NB4 (cell line): Measurements from ENCODE around the gene GPR17.

Experiments used
- DNase-seq: peaks from one replicate; pipeline ENCODE4 v3.0.0; 2010; ENCODE audit warnings: low read depth
- H3K4me3 ChIP-seq: one replicate; pipeline ENCODE4 v1.5.1; 2011; ENCODE audit warnings: mild to moderate bottlenecking, low read depth, low read length, moderate library complexity
- CTCF ChIP-seq: IDR thresholded peaks from one replicate; pipeline ENCODE4 v1.5.1; 2012; ENCODE audit warnings: low read depth, low read length
- MAX ChIP-seq: IDR thresholded peaks from 2 replicates; pipeline ENCODE4 v1.6.1; 2011; ENCODE audit warnings: low read depth, low read length
- MYC ChIP-seq: IDR thresholded peaks from 2 replicates; pipeline ENCODE4 v1.6.1; 2011; ENCODE audit warnings: low read depth, low read length
- POLR2A ChIP-seq: IDR thresholded peaks from 2 replicates; pipeline ENCODE4 v1.6.1; 2011; ENCODE audit warnings: mild to moderate bottlenecking; ENCODE audit not compliant: insufficient read length; ENCODE audit errors: extremely low read depth

Gene GPR17

GRCh38 chr2:127665267-127665893 lies 19.4 kb downstream of the GPR17 start:
- H3K4me3 ChIP-seq: no peak overlapping the region
- no peak for DNase-seq
- no peak for TF ChIP-seq POLR2A
- TF ChIP-seq CTCF: no peak
- TF ChIP-seq MAX: no peak
- no peak for TF ChIP-seq MYC

- no peak overlapping the region for H3K4me3 ChIP-seq
- TF ChIP-seq CTCF: no peak
- TF ChIP-seq MYC: no peak
- TF ChIP-seq POLR2A: no peak
- TF ChIP-seq MAX: no peak
- no peak for DNase-seq
These were observed 23.1 kb downstream of the GPR17 start for GRCh38 chr2:127669056-127669455.

GRCh38 chr2:127670055-127670956 lies 24.4 kb downstream of the GPR17 start:
- no peak for DNase-seq
- no peak overlapping the region for H3K4me3 ChIP-seq
- no peak for TF ChIP-seq CTCF

GRCh38 chr2:127670957-127671290 lies 25.0 kb downstream of the GPR17 start:
- TF ChIP-seq CTCF: no peak
- TF ChIP-seq POLR2A: no peak
- no peak for TF ChIP-seq MYC
- TF ChIP-seq MAX: no peak
- no peak overlapping the region for H3K4me3 ChIP-seq
- no peak for DNase-seq

GRCh38 chr2:127671557-127672302 lies 25.8 kb downstream of the GPR17 start:
- no peak for DNase-seq
- no peak for TF ChIP-seq CTCF
- TF ChIP-seq MYC: no peak
- TF ChIP-seq POLR2A: no peak
- no peak for TF ChIP-seq MAX
- H3K4me3 ChIP-seq: no peak overlapping the region
